ENCODE data around the gene PNMT.

DNA sequence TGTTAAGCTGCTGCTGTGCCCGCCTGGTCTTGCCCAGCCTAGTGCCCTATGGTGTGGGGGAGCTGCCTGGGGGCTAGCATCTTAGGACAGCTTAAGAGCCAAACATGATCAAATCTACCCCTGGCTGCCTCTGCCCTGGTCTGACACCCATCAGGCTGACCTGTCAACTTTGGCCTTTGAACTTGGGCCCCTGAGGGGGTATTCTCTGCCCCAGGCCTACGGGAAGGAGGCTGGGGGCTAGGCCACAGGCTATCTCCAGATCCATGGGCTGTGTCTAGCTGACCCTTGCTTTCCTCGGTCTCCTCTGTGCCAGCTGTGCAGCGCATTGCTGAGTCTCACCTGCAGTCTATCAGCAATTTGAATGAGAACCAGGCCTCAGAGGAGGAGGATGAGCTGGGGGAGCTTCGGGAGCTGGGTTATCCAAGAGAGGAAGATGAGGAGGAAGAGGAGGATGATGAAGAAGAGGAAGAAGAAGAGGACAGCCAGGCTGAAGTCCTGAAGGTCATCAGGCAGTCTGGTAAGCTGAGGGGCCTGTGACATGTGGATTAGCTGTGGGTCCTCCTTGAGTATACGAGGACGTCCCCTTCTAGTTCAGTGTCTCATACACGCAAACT, 34.6 kb upstream of the PNMT start:
- TF ChIP-seq POLR2A (IDR thresholded peaks at IDR 0.05) (no peak), POLR2AphosphoS5 (IDR thresholded peaks at IDR 0.05) (no peak)
- TF ChIP-seq, protein P1, sequence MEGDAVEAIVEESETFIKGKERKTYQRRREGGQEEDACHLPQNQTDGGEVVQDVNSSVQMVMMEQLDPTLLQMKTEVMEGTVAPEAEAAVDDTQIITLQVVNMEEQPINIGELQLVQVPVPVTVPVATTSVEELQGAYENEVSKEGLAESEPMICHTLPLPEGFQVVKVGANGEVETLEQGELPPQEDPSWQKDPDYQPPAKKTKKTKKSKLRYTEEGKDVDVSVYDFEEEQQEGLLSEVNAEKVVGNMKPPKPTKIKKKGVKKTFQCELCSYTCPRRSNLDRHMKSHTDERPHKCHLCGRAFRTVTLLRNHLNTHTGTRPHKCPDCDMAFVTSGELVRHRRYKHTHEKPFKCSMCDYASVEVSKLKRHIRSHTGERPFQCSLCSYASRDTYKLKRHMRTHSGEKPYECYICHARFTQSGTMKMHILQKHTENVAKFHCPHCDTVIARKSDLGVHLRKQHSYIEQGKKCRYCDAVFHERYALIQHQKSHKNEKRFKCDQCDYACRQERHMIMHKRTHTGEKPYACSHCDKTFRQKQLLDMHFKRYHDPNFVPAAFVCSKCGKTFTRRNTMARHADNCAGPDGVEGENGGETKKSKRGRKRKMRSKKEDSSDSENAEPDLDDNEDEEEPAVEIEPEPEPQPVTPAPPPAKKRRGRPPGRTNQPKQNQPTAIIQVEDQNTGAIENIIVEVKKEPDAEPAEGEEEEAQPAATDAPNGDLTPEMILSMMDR (IDR thresholded peaks at IDR 0.05) = no peak
